Sigmoid colon (tissue), 7 donors: ENCODE results near the gene ADD3. TPM values are rescaled to one million over a fixed set of nuclear protein-coding genes. Genes with fewer than 3 reads are reported as not detected.

Experiments
- DNase-seq: peaks from one replicate; pipeline ENCODE4 v3.0.0-alpha.2; 2019
- H3K27ac ChIP-seq, 4 donors: fragments of 200-600 bp; sonication (generic); one replicate each; pipeline ENCODE4 v1.5.1; 2016 to 2019; ENCODE audit warnings: mild to moderate bottlenecking in 1 of 4
- H3K27me3 ChIP-seq, 3 donors: fragments of 200-600 bp; sonication (generic); one replicate each; pipeline ENCODE4 v1.5.1; 2019; ENCODE audit warnings: mild to moderate bottlenecking in 1 of 3
- H3K36me3 ChIP-seq, 4 donors: fragments of 200-600 bp; sonication (generic); one replicate each; pipeline ENCODE4 v1.5.1; 2016 to 2019
- H3K4me1 ChIP-seq, 4 donors: fragments of 200-600 bp; sonication (generic); one replicate each; pipeline ENCODE4 v1.5.1; 2017 to 2019
- H3K4me3 ChIP-seq, 4 donors: fragments of 200-600 bp; sonication (generic); one replicate each; pipeline ENCODE4 v1.5.1; 2017 to 2019; ENCODE audit warnings: mild to moderate bottlenecking in 2 of 4, moderate library complexity in 1 of 4
- H3K9me3 ChIP-seq, 4 donors: fragments of 200-600 bp in 3 of 4; sonication (generic) in 3 of 4; one replicate each; pipeline versions ENCODE4 v1.5.1 to v1.6.1; 2013 to 2019
- EP300 ChIP-seq, 4 donors: sonication (generic); formaldehyde crosslinking; IDR thresholded peaks; one replicate each; pipeline ENCODE4 v1.6.1; 2017; ENCODE audit warnings: antibody characterized with exemption in 4 of 4
- POLR2A ChIP-seq, 2 donors: fragments of 450-650 bp; IDR thresholded peaks; one replicate each; pipeline ENCODE4 v1.6.1; 2016; ENCODE audit warnings: antibody characterized with exemption in 2 of 2, mild to moderate bottlenecking in 2 of 2, moderate library complexity in 2 of 2
- POLR2AphosphoS5 ChIP-seq, 4 donors: sonication (generic); formaldehyde crosslinking; IDR thresholded peaks; one replicate each; pipeline ENCODE4 v1.6.1; 2017; ENCODE audit warnings: antibody characterized with exemption in 4 of 4
- WGBS, 2 donors: extraction: QIAGEN DNeasy Blood & Tissue Kit; methylation state at CpG; one replicate each; pipeline ENCODE4 v1.1.7; 2013; 5-methylcytosine and 5-hydroxymethylcytosine counted together
- intact Hi-C: fragments of 100-400 bp; cut with DNase I; formaldehyde crosslinking; loops from one replicate; pipeline ENCODE4 v1.15.1; 2023
- polyA plus RNA-seq, 3 donors: library from polyadenylated mRNA; stranded (reverse); fragments of 200-250 nt; gene quantifications; one replicate each; pipeline ENCODE4 v1.2.3, GENCODE V29; 2013
- total RNA-seq, 4 donors: library from RNA; depleted of rRNA; stranded (reverse); fragments of >200 nt; gene quantifications; one replicate each; pipeline ENCODE4 v1.1.0, GENCODE V29; 2016
- TF ChIP-seq, protein P1 (sequence below), 4 experiments: fragments of 450-650 bp in 3 of 4; fragments of 200-600 bp in 1 of 4; IDR thresholded peaks; one replicate each; pipeline ENCODE4 v1.5.1; 2016 to 2019; ENCODE audit warnings: antibody characterized with exemption in 4 of 4, mild to moderate bottlenecking in 3 of 4, moderate library complexity in 2 of 4
- donor health status: healthy with polysubstance abuse.
- donor health status: Bipolar disorder and iron deficiency.
- donor health status: healthy.

Gene ADD3
- total and polyA plus RNA-seq, 7 donors, result 29.6 to 145 (median 91.2) TPM

DNA sequence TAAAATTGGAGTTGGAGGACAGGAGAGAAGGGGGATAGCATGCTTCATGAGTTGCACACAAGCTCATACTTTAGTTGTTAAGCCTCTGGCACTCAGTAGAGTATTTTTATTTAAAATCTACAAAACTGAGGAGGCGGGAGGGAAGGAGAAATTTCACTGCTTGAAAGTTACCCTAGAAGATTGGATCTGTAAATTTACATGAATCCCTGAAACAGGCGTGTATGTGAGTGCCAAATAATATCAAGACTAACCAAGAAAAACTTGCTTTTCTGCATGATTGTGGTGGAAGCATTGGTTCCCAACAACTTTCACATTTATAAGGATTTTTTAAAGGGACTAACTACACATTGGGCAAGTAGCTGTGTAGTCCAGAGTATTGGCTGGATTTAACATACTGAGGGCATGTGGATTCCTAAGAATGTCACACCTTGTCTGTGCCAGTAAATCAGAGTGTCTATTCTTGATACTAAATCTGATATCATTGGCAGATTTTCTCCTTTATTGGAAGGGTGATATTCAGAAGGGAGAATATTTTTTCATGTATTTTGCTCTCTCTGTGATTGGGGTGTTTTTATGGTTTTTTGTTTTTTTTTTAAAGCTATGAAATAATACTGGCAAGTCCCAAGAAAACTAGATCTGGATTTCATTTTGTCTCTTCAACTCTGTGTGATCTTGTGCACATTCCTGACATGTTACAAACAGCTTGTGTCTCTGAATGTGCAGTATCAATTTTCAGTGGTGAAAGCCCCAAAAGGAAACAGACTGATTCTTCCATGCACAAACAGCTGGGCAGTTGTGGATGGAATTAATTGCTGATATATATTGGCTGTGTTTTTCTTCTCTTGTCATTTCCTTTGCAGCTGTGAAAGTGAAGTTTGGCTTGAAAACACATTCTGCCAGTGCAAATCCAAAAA, 67.2 kb downstream of the ADD3 start:
- Histone ChIP-seq H3K27me3 (no peaks in the 10 kb centered on the region), H3K27ac (peak overlapping the region; percentile 64 to 78 (median 67)), H3K4me3 (no peak overlapping the region), H3K4me1 (peaks cover 0 to 52% (median 27%) of the 10 kb centered on the region in 4 donors), H3K36me3 (no peaks in the 10 kb centered on the region), H3K9me3 (no peaks in the 10 kb centered on the region)
- TF ChIP-seq POLR2A (IDR thresholded peaks at IDR 0.05), result no peak
- TF ChIP-seq POLR2AphosphoS5 (IDR thresholded peaks at IDR 0.05), result peak in 2 of 4 donors; percentile 7 to 47
- 75 to 80% methylated on average over 2 of the region's 2 CpGs for WGBS, 2 donors
- DNase-seq, result no peak
- intact Hi-C loops, result no loop called here

DNA sequence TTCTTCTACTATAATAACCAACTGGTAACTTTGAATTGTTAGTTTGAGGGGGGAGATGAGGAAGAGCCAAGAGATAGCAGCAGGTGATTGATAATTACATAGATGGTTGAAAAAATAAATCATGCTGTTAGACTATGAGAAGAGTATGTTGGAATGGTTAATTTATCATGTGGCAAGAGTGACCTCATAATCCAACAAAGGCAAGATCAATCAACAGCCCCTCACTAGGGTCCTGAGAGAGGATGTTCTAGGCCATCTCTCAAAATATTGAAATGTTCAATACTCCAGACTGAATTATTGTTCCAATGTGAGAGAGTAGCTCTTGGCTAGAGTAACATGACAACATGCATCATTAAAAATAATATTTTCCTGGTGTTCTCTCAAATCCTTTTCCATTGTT, 67.9 kb downstream of the ADD3 start:
- no peaks in the 10 kb centered on the region for H3K9me3 ChIP-seq
- H3K4me3 ChIP-seq, result no peak overlapping the region
- TF ChIP-seq, protein P1, sequence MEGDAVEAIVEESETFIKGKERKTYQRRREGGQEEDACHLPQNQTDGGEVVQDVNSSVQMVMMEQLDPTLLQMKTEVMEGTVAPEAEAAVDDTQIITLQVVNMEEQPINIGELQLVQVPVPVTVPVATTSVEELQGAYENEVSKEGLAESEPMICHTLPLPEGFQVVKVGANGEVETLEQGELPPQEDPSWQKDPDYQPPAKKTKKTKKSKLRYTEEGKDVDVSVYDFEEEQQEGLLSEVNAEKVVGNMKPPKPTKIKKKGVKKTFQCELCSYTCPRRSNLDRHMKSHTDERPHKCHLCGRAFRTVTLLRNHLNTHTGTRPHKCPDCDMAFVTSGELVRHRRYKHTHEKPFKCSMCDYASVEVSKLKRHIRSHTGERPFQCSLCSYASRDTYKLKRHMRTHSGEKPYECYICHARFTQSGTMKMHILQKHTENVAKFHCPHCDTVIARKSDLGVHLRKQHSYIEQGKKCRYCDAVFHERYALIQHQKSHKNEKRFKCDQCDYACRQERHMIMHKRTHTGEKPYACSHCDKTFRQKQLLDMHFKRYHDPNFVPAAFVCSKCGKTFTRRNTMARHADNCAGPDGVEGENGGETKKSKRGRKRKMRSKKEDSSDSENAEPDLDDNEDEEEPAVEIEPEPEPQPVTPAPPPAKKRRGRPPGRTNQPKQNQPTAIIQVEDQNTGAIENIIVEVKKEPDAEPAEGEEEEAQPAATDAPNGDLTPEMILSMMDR (IDR thresholded peaks at IDR 0.05), result no peak
- TF ChIP-seq EP300 (IDR thresholded peaks at IDR 0.05) (no peak), POLR2AphosphoS5 (IDR thresholded peaks at IDR 0.05) (no peak), POLR2A (IDR thresholded peaks at IDR 0.05) (no peak)
- no peak for DNase-seq
- no peaks in the 10 kb centered on the region for H3K36me3 ChIP-seq
- H3K27me3 ChIP-seq, result no peaks in the 10 kb centered on the region
- H3K4me1 ChIP-seq, result peaks cover 0 to 52% (median 27%) of the 10 kb centered on the region in 4 donors
- intact Hi-C loops, result no loop called here
- peak overlapping the region; percentile 64 to 78 (median 67) for H3K27ac ChIP-seq

DNA sequence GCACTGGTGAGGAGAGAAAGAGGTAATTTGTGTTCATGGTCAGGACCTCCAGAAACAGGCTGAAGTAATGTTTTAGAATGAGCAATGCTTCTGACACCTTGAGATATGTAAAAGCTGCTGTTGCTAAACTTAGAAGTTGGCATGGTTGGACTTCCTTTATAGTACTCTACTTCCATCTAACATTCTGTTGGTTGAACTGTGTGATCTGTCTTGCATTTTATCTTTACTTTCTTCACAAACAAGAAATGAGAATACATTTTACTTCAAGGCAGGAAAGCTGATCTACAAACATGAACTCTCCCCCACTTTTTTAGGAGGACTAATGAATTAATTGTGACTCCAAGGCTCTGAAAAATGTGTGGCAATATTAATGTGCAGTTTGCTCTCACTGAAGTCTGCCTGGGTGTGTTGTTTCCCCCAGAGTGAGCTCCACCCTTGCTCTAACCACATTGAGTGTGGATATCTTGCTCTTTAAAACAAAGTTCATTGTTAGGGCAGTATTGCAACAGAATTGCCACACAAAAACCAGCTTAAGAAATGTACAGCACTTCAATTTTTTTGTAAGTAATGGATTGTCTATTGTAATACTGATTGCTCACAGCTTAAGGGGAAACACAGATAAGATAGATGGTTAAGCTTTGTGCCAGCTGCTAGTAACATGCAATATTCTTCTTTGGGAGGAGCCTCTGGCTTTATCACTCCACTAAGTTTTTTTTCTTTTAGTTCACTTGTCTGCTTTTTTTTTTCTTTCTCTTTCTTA, 69.0 kb downstream of the ADD3 start:
- peaks cover 0 to 55% (median 27%) of the 10 kb centered on the region in 4 donors for H3K4me1 ChIP-seq
- no peak overlapping the region for H3K4me3 ChIP-seq
- H3K27ac ChIP-seq, result peak overlapping the region; percentile 64 to 78 (median 67)
- intact Hi-C loops, result no loop called here
- H3K36me3 ChIP-seq, result no peaks in the 10 kb centered on the region
- no peaks in the 10 kb centered on the region for H3K27me3 ChIP-seq
- TF ChIP-seq, protein P1 (IDR thresholded peaks at IDR 0.05), result no peak
- no peak for TF ChIP-seq POLR2A (IDR thresholded peaks at IDR 0.05)
- TF ChIP-seq EP300 (IDR thresholded peaks at IDR 0.05), result peak in 2 of 4 donors; percentile 18 to 39
- TF ChIP-seq POLR2AphosphoS5 (IDR thresholded peaks at IDR 0.05), result peak; percentile 41 to 72 (median 63)
- H3K9me3 ChIP-seq, result no peaks in the 10 kb centered on the region
- DNase-seq, result peak; percentile 84

DNA sequence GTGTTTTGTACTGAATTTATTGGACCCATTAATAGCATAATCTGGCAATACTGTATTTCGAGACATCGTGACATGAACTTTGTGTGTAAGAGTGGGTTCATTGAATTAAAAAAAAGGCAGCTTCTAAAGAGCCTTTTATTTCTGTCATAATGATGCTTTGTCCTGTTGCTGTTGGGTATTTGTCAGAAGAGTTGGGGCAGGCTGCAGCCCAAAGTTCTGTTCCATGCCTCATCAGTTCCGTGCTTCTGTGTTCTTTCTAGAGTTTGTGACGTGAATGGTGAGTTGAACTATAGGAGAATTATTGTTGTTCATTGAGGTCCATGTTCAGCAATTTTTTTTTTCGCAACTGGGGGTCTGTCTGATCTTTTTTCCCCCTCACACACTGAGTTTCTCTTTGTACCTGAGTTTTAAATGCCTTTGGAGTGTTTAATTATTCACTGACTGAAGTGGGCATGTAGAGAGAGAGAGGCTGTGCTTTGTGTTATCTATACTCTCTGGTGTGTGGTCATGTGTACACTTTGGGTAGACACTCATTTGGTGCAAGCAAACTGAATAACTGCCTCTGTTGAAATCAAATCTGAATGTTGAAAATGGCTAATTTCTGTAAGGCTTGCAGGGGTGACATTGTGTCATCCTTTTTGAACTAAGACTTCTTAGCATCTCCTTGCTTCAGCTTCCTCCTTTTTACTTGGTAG, 69.8 kb downstream of the ADD3 start:
- Histone ChIP-seq H3K36me3 (no peaks in the 10 kb centered on the region), H3K9me3 (no peaks in the 10 kb centered on the region), H3K4me1 (peaks cover 0 to 62% (median 27%) of the 10 kb centered on the region in 4 donors), H3K4me3 (no peak overlapping the region), H3K27me3 (no peaks in the 10 kb centered on the region), H3K27ac (peak overlapping the region; percentile 64 to 78 (median 67))
- TF ChIP-seq, protein P1 (IDR thresholded peaks at IDR 0.05), result no peak
- TF ChIP-seq EP300 (IDR thresholded peaks at IDR 0.05) (peak in 1 of 4 donors; percentile 19), POLR2AphosphoS5 (IDR thresholded peaks at IDR 0.05) (peak in 1 of 4 donors; percentile 17)
- 56 to 60% methylated on average over 5 of the region's 5 CpGs for WGBS, 2 donors
- DNase-seq, result no peak
- intact Hi-C loops, result no loop called here
